BE2C (cell line): ENCODE data around the gene FXYD5.

Source experiments
- DNase-seq: peaks from one replicate; pipeline ENCODE4 v3.0.0-alpha.2; 2020
- H3K27me3 ChIP-seq: fragments of 250-450 bp; sonication (Bioruptor Pico); 2 replicates; pipeline ENCODE4 v1.5.1; 2020; ENCODE audit warnings: mild to moderate bottlenecking
- H3K36me3 ChIP-seq: fragments of 250-450 bp; sonication (Bioruptor Pico); 2 replicates; pipeline ENCODE4 v1.5.1; 2020; ENCODE audit warnings: mild to moderate bottlenecking
- H3K4me1 ChIP-seq: fragments of 250-450 bp; sonication (Bioruptor Pico); 2 replicates; pipeline ENCODE4 v1.5.1; 2020
- H3K4me3 ChIP-seq: 2 replicates; pipeline ENCODE4 v1.5.1; 2011; ENCODE audit warnings: low read depth, low read length
- H3K9me3 ChIP-seq: fragments of 250-450 bp; sonication (Bioruptor Pico); 2 replicates; pipeline ENCODE4 v1.5.1; 2020
- TF ChIP-seq, protein P1 (sequence below): IDR thresholded peaks from 2 replicates; pipeline ENCODE4 v1.5.1; 2012; ENCODE audit warnings: mild to moderate bottlenecking, low read depth, low read length

FXYD5 gene

DNA sequence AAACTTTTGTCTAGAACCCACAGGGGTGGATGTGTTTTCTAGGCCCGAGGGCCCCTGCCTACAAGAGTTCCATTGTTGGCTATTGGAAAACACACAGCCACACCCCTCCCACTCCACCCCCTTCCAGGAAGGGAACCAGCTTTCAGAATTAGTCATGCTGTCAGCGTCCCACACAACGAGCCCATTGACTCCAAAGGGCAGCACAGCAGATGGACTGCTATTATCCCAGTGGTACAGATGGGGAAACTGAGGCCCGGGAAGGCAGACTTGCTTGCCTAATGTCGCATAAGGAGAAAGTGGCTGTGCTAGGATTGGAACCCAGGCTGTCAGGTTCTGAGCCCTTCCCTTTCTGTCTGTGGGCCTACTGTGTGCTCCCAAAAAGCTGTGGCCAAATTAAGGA, 47.0 kb upstream of the FXYD5 start:
- Histone ChIP-seq H3K36me3 (no peaks in the 10 kb centered on the region), H3K27me3 (no peaks in the 10 kb centered on the region), H3K4me1 (no peaks in the 10 kb centered on the region), H3K4me3 (no peak overlapping the region), H3K9me3 (no peaks in the 10 kb centered on the region)
- no peak for DNase-seq
- TF ChIP-seq, protein P1, sequence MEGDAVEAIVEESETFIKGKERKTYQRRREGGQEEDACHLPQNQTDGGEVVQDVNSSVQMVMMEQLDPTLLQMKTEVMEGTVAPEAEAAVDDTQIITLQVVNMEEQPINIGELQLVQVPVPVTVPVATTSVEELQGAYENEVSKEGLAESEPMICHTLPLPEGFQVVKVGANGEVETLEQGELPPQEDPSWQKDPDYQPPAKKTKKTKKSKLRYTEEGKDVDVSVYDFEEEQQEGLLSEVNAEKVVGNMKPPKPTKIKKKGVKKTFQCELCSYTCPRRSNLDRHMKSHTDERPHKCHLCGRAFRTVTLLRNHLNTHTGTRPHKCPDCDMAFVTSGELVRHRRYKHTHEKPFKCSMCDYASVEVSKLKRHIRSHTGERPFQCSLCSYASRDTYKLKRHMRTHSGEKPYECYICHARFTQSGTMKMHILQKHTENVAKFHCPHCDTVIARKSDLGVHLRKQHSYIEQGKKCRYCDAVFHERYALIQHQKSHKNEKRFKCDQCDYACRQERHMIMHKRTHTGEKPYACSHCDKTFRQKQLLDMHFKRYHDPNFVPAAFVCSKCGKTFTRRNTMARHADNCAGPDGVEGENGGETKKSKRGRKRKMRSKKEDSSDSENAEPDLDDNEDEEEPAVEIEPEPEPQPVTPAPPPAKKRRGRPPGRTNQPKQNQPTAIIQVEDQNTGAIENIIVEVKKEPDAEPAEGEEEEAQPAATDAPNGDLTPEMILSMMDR: no peak

DNA sequence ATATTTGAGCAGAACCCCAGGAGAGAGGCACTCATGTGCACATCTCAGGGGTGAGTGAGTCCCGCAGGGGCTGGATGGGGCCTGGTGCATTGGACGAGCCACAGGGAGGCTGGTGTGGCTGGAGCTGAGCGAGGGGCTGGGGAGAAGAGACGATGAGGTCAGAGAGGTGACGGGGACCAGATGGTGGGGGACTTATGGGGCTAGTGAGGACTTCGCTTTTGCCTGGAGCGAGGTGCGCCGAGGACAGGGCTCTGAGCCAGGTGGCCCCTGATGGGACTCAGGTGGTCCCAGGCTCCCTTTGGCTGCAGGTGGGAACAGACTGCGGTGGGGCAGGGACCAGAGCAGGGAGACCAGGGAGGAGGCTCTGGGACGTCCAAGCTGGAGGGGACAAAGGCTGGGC, 45.8 kb upstream of the FXYD5 start:
- TF ChIP-seq, protein P1: no peak
- Histone ChIP-seq H3K9me3 (no peaks in the 10 kb centered on the region), H3K4me3 (no peak overlapping the region), H3K4me1 (no peaks in the 10 kb centered on the region), H3K36me3 (no peaks in the 10 kb centered on the region), H3K27me3 (no peaks in the 10 kb centered on the region)
- DNase-seq: no peak

GRCh38 chr19:35109395-35110112, 45.0 kb upstream of the FXYD5 start:
- H3K9me3 ChIP-seq: no peaks in the 10 kb centered on the region
- H3K27me3 ChIP-seq: no peaks in the 10 kb centered on the region
- H3K4me1 ChIP-seq: no peaks in the 10 kb centered on the region
- no peak overlapping the region for H3K4me3 ChIP-seq
- TF ChIP-seq, protein P1: no peak
- no peak for DNase-seq
- H3K36me3 ChIP-seq: no peaks in the 10 kb centered on the region

DNA sequence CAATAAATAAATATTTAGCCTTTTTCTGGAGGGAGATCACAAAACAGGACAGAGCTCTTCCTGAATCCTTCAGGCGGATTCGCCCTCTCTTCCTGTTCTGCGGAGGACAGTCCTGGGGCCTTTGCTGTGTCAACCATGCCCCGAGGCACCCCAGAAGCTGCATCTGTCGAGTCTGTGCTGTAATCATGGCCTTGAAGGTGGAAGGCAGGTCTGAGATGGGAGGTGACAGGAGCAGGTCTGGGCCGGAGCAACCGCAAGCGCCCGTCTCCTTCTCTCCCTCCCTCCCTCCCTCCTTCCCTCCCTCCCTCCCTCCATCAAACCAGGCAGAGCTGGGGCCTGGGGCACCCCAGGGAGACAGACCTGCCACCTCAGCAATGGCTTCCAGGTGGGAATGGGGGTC, 43.6 kb upstream of the FXYD5 start:
- Histone ChIP-seq H3K4me1 (no peaks in the 10 kb centered on the region), H3K27me3 (no peaks in the 10 kb centered on the region), H3K4me3 (no peak overlapping the region), H3K36me3 (no peaks in the 10 kb centered on the region), H3K9me3 (no peaks in the 10 kb centered on the region)
- no peak for DNase-seq
- TF ChIP-seq, protein P1: no peak

DNA sequence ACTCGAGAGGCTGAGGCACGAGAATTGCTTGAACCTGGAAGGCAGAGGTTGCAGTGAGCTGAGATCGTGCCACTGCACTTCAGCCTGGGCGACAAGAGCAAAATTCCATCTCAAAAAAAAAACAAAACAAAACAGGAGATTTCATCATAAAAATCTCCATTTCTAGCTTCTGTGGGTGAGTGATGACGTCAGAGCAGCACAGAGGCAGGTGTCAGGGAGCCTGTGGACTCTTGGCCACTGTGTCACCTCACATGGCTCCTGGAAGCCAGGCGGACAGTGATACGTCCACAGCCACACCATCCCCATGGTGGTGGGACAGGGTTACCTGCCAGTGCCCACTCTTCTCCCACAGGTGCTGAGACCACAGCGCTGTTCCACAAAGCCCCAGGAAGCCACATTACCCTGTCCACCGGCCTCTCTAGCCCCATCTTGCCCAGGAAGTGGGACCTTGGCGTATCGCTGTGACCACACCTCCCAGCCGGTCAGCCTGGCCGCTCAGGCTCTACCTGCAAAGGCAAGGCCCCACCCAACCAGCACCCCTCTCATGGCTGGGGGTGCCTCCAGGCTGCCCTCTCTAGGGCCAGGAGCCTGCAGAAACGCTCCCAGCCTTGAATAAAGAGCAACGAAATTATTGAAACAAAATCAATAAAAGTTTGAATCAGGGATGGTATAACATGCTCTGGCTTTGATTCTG, 41.4 kb upstream of the FXYD5 start:
- no peak for DNase-seq
- TF ChIP-seq, protein P1: no peak
- no peaks in the 10 kb centered on the region for H3K4me1 ChIP-seq
- no peak overlapping the region for H3K4me3 ChIP-seq
- H3K36me3 ChIP-seq: no peaks in the 10 kb centered on the region
- no peaks in the 10 kb centered on the region for H3K9me3 ChIP-seq
- no peaks in the 10 kb centered on the region for H3K27me3 ChIP-seq
